Tibial nerve (tissue), 4 donors: ENCODE results near the gene CCNY. TPM values are rescaled to one million over a fixed set of nuclear protein-coding genes. Genes with fewer than 3 reads are reported as not detected.
"Not testable (repeated sequence)": the region's sequence is repeated elsewhere in the genome, so short reads cannot be mapped to it uniquely, and the experiment has no call there.

Experiments
- DNase-seq, 2 donors: peaks; one replicate each; pipeline ENCODE4 v3.0.0-alpha.2; 2019; ENCODE audit warnings: low spot score in 2 of 2
- H3K27ac ChIP-seq, 4 donors: fragments of 200-600 bp; sonication (generic) in 3 of 4; one replicate each; pipeline ENCODE4 v1.5.1; 2017 to 2019; ENCODE audit warnings: mild to moderate bottlenecking in 1 of 4
- H3K27me3 ChIP-seq, 2 donors: fragments of 200-600 bp; sonication (generic) in 1 of 2; one replicate each; pipeline versions ENCODE4 v1.5.1 to v1.6.0; 2017 to 2019
- H3K36me3 ChIP-seq, 3 donors: fragments of 200-600 bp; sonication (generic); one replicate each; pipeline ENCODE4 v1.5.1; 2018 to 2019
- H3K4me1 ChIP-seq, 4 donors: fragments of 200-600 bp; sonication (generic) in 3 of 4; one replicate each; pipeline ENCODE4 v1.5.1; 2017 to 2019
- H3K4me3 ChIP-seq, 4 donors: fragments of 200-600 bp; sonication (generic) in 3 of 4; one replicate each; pipeline ENCODE4 v1.5.1; 2017 to 2019; ENCODE audit warnings: mild to moderate bottlenecking in 1 of 4, moderate library complexity in 1 of 4
- H3K9me3 ChIP-seq, 4 donors: fragments of 200-600 bp; sonication (generic) in 3 of 4; one replicate each; pipeline ENCODE4 v1.5.1; 2017 to 2019
- CTCF ChIP-seq, 5 experiments: fragments of 200-600 bp in 3 of 5; fragments of 450-650 bp in 2 of 5; sonication (generic) in 3 of 5; IDR thresholded peaks; one replicate each; pipeline ENCODE4 v1.5.1; 2016 to 2019; ENCODE audit warnings: antibody characterized with exemption in 5 of 5, mild to moderate bottlenecking in 3 of 5, moderate library complexity in 2 of 5
- EP300 ChIP-seq, 2 donors: sonication (generic); formaldehyde crosslinking; IDR thresholded peaks; one replicate each; pipeline ENCODE4 v1.6.1; 2017; ENCODE audit warnings: antibody characterized with exemption in 2 of 2, mild to moderate bottlenecking in 1 of 2
- POLR2A ChIP-seq, 2 donors: fragments of 450-650 bp; IDR thresholded peaks; one replicate each; pipeline ENCODE4 v1.6.1; 2017; ENCODE audit warnings: antibody characterized with exemption in 2 of 2, mild to moderate bottlenecking in 2 of 2, moderate library complexity in 2 of 2
- WGBS, 2 donors: methylation state at CpG; one replicate each; pipeline ENCODE4 v1.1.5; 2018; 5-methylcytosine and 5-hydroxymethylcytosine counted together
- total RNA-seq, 4 donors: library from RNA; depleted of rRNA; stranded (reverse); fragments of >200 nt; gene quantifications; one replicate each; pipeline ENCODE4 v1.1.0, GENCODE V29; 2016

Gene CCNY
- total RNA-seq, 4 donors from 2014 or later, result 24.3 to 27.6 (median 26.5) TPM

DNA sequence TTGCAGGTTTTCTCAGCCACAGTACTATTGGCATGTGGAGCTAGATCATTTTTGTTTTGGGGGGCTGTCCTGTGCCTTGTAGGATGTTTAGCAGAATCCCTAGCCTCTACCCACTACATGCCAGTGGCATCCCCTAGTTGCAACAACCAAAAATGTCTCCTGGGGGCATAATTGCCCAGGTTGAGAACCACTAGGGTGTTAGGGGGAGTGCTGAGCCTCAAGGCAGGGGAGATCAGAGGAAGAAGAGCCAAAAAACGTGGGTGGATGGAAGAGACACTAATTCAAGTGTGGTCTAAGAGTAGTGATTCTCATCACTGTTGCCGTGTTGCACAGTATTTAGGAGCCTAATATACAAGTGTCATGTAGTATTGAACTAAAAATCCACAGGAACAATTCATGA lies 31.7 kb upstream of the CCNY start:
- no peak for DNase-seq
- no peaks in the 10 kb centered on the region for H3K9me3 ChIP-seq
- H3K27me3 ChIP-seq, result peaks cover 0 to 3% of the 10 kb centered on the region in 2 donors
- TF ChIP-seq POLR2A (IDR thresholded peaks at IDR 0.05) (no peak), EP300 (IDR thresholded peaks at IDR 0.05) (no peak), CTCF (IDR thresholded peaks at IDR 0.05) (no peak)
- WGBS, 2 donors, result 45 to 48% methylated on average over 2 of the region's 2 CpGs
- peaks cover 0 to 6% (median 0%) of the 10 kb centered on the region in 4 donors for H3K4me1 ChIP-seq
- H3K4me3 ChIP-seq, result no peak overlapping the region
- H3K27ac ChIP-seq, result no peak overlapping the region
- no peaks in the 10 kb centered on the region for H3K36me3 ChIP-seq

- Histone ChIP-seq H3K4me1 (no peaks in the 10 kb centered on the region), H3K4me3 (no peak overlapping the region), H3K36me3 (no peaks in the 10 kb centered on the region), H3K27ac (no peak overlapping the region), H3K27me3 (peaks cover 0 to 3% of the 10 kb centered on the region in 2 donors), H3K9me3 (no peaks in the 10 kb centered on the region)
- no peak for DNase-seq
- WGBS, 2 donors, result 52 to 54% methylated on average over 9 of the region's 9 CpGs
- TF ChIP-seq EP300 (IDR thresholded peaks at IDR 0.05), result no peak
- TF ChIP-seq POLR2A (IDR thresholded peaks at IDR 0.05), result no peak
- no peak for TF ChIP-seq CTCF (IDR thresholded peaks at IDR 0.05)
Measured at GRCh38 chr10:35306852-35307251, 29.5 kb upstream of the CCNY start.

DNA sequence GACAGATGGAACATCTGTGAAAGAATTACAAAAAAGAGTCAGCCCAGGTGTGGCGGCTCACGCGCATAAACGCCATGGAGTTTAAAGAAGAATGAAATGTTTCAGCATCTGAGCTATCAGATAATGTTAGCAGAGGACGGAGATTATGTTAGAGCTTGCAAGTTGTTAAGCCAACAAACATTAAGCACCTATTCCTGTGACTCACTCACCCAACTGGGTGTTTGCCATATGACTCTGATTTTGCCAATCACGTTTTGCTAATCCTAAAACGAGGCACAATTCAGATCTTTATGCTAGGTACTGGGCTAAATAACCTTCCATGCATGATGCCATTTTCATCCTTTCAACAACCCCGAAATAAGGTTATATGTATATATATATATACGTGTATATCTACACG lies 29.0 kb upstream of the CCNY start:
- 65 to 71% methylated on average over 10 of the region's 10 CpGs for WGBS, 2 donors
- TF ChIP-seq POLR2A (IDR thresholded peaks at IDR 0.05) (no peak), CTCF (IDR thresholded peaks at IDR 0.05) (no peak), EP300 (IDR thresholded peaks at IDR 0.05) (no peak)
- no peak overlapping the region for H3K27ac ChIP-seq

GRCh38 chr10:35308809-35309208 lies 27.5 kb upstream of the CCNY start:
- 25 to 39% methylated on average over 2 of the region's 2 CpGs for WGBS, 2 donors
- no peak overlapping the region for H3K4me3 ChIP-seq
- H3K27me3 ChIP-seq, result peaks cover 0 to 3% of the 10 kb centered on the region in 2 donors
- no peak for TF ChIP-seq EP300 (IDR thresholded peaks at IDR 0.05)
- TF ChIP-seq CTCF (IDR thresholded peaks at IDR 0.05), result no peak
- TF ChIP-seq POLR2A (IDR thresholded peaks at IDR 0.05), result no peak
- H3K36me3 ChIP-seq, result no peaks in the 10 kb centered on the region
- no peaks in the 10 kb centered on the region for H3K4me1 ChIP-seq
- no peaks in the 10 kb centered on the region for H3K9me3 ChIP-seq
- H3K27ac ChIP-seq, result no peak overlapping the region
- DNase-seq, result no peak

More for the DNA sequence above, 29.0 kb upstream of the CCNY start:
- DNase-seq, result no peak
- H3K4me1 ChIP-seq, result no peaks in the 10 kb centered on the region
- H3K9me3 ChIP-seq, result no peaks in the 10 kb centered on the region
- peaks cover 0 to 3% of the 10 kb centered on the region in 2 donors for H3K27me3 ChIP-seq
- no peak overlapping the region for H3K4me3 ChIP-seq
- H3K36me3 ChIP-seq, result no peaks in the 10 kb centered on the region

DNA sequence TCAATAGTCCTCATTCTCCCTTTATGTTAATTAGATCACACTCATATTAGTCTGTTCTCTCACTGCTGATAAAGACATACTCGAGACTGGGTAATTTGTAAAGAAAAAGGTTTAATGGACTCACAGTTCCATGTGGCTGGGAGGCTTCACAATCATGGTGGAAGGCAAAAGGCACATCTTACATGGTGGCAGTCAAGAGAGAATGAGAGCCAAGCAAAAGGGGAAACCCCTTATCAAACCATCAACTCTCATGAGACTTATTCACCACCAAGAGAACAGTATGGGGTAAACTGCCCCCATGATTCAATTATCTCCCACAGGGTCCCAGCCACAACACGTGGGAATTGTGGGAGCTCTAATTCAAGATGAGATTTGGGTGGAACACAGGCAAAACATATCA lies 22.2 kb upstream of the CCNY start:
- peaks cover 0 to 42% (median 0%) of the 10 kb centered on the region in 3 donors for H3K36me3 ChIP-seq
- not testable (repeated sequence) for H3K4me3 ChIP-seq, H3K27ac ChIP-seq, DNase-seq, H3K9me3 ChIP-seq, H3K4me1 ChIP-seq, H3K27me3 ChIP-seq
- 93 to 95% methylated on average over 2 of the region's 2 CpGs for WGBS, 2 donors

GRCh38 chr10:35315235-35315634 lies 21.1 kb upstream of the CCNY start:
- H3K27me3 ChIP-seq, H3K4me3 ChIP-seq, H3K9me3 ChIP-seq, H3K27ac ChIP-seq, DNase-seq, H3K4me1 ChIP-seq: not testable (repeated sequence)
- peaks cover 0 to 53% (median 0%) of the 10 kb centered on the region in 3 donors for H3K36me3 ChIP-seq
